ENCODE data around the gene ORC4.

DNA sequence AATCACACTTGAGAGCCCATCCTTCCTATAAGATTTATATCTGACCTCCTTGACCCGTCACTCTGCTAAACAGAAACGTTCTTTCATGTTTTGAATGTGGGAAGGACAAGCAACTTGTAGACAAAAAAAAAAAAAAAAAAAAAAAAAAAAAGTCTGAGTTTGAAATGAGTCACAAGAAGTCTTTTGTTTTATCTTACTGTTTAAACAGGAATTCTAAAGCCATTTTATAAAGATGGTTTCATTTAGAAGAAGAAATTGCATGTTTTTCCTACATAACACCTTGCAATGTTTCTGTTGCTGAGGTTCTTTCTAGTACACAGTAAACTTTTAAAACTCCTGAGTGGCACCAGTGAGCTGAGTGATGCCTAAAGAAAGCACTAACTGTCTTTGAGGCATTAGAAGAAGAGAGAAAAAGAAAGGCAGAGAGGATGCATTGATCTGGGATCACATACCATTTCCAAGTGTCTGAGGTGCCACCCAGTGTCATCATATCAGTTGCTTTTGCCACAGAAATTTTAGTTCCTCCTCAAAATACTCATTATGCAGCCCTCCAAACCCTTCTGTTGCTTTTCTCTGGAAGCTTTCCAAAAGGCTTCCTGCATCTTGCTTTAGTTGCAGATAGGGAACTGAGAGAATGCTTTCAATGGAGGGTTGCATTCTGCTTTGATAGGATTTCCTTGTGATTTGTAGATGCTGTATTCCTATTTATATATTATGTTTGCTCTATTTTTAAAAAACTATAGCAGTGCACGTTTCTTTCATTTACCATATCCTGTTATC is 106.6 kb downstream of the ORC4 start:
- TF ChIP-seq GATA2 (IDR thresholded peaks at IDR 0.05; ENCODE audit: low read depth, low read length): no peak
- TF ChIP-seq GATA3 (IDR thresholded peaks at IDR 0.05; ENCODE audit: low read depth, low read length): no peak
